NCI-H446 treated with DMSO at 0.1 percent for 48 hours (cell line): ENCODE results near the gene SDCCAG8.

ENCODE experiments used
- DNase-seq: peaks from one replicate; lab custom pipeline; 2025; lab: John Stamatoyannopoulos, UW

SDCCAG8 gene

GRCh38 chr1:243547891-243548290, 292.1 kb downstream of the SDCCAG8 start:
- no peak for DNase-seq

- DNase-seq: no peak
Observed at GRCh38 chr1:243548516-243548915, 292.7 kb downstream of the SDCCAG8 start.

GRCh38 chr1:243549108-243549507, 293.3 kb downstream of the SDCCAG8 start:
- DNase-seq: no peak
